ENCODE results near the gene ARR3.
"Not testable (repeated sequence)": the region's sequence is repeated elsewhere in the genome, so short reads cannot be mapped to it uniquely, and the experiment has no call there.

The ARR3 gene

DNA sequence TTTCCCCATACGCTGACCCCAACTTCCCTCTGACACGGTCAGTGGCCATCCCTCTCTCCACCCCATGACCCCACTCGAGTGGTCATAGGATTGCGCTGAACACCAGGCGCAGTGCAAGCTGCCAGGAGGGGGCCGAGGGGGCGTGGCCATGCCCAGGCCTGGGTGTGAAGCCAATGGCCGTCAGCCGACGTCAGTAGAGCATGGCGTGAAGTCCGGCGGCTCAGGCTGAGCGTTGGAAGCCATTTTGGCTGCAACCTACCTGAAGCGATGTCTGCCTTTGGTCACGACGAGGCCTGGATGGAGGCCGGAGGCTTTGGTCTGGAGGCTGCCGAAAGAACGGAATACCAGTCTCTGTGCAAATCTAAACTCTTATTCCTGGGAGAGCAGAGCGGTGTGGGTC, 13.8 kb downstream of the ARR3 start, which contains the start of gene RAB41:
TSS of gene RAB41 (plus strand) at position 222 of the 400 bp plus-strand sequence. CDS start at position 268, 46 bp downstream.
- no peak for DNase-seq

DNA sequence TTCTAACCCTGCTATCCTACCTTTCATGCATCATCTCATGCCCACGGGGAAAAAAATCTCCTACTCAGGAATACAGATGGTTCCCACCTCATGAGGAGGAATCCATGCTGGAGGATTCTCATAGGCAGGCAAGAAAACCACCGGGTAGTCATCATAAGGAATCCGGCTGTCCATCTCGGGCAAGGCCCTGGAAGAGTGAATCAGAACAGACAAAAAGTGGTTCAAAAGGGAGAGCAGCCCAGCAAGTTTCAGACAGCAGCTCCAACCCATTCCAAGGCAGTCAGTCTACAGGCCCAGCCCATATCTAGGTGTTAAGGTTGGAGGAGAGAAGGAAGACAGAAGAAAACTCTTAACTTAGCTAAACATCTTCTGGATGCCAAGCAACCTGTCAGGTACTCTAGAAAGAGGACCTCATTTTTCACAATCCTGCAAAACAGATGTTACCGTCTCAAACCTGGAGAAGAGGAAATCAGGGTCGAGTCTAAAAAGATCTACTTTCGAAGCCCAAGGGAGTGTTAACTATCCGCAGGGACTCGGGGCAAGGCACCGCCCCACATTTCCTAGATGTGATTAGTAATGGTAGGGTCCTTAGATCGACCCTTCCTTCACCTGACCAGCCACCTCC, 21.1 kb downstream of the ARR3 start:
- DNase-seq, result no peak

DNA sequence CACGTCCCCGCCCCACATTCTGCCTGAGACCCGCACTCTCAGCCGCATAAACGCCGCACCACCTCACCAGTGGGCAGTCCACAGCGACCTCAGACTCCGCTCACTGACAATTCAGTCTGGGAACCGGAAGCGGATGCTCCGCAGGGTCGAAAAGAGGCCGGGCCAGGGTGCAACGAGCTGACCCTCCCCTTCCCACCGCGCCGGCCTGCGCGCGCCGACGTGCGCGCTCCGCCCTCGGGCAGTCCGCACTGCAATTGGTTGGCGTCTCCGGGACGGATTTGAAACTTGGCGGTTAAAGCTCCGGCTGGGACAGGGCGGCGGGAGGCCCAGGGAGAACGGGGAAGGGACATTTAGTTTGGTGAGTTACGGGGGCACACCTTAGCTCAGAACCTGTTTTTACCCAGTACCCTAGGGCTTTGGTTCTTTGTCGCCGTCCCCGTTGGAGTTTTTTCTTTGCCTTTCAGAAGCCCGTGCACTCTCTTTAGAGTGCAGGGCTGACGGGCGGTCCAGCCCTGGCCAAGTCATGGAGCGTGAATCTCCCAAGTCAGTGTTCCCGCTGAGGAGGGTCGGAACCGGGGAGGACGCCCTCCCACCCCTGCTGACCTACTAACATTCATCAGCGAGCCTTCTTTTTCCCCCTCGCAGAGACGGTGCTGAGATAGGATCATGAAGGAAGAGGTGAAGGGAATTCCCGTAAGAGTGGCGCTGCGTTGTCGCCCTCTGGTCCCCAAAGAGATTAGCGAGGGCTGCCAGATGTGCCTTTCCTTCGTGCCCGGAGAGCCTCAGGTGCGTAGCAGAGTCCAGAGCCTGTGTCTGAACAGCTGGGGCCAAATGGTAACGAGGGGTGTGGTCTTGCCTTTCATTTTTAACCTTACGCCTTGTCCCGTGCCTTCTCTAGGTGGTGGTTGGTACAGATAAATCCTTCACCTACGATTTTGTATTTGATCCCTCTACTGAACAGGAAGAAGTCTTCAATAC, 21.9 kb downstream of the ARR3 start, which contains the start of the genes KIF4A and PDZD11:
TSS of gene KIF4A (plus strand) at position 312 of the 978 bp plus-strand sequence. CDS start at position 667, 355 bp downstream.
TSS of gene PDZD11 (minus strand) at position 135 of the 978 bp plus-strand sequence. CDS start 586 bp downstream, outside the sequence.
- DNase-seq, result peak; percentile 73

DNA sequence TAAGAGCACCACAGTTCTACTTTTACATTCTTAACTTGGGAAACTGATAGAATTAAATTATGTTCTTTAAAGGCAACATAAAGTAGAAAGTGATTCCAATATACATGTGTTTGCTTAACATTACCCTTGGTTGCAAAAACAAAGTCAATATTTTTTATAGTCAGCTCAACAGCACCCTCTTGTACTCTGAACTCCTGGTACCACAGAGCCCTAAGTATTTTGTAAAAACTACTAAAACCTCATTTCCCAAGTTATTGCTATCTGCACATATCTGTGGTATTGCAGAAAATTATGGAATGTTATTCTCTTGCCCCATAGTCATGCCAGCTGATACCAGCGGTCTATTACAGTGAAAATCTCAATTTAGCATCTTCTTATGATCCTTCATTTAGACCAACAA, 24.7 kb downstream of the ARR3 start:
- DNase-seq, result no peak

DNA sequence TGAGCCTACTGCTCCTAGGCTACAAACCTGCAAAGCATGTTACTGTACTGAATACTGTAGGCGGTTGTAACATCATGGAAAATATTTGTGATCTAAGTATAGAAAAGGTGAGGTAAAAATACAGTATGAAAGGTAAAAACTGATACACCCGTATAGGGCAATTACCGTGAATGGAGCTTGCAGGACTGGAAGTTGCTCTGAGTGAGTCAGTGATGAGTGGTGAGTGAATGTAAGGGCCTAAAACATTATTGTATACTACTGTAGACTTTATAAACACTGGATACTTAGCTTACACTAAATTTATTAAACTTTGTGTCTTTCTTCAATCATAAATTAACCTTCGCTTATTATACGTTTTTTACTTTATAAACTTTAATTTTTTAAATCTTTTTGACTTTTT, 25.5 kb downstream of the ARR3 start:
- DNase-seq, result no peak

DNA sequence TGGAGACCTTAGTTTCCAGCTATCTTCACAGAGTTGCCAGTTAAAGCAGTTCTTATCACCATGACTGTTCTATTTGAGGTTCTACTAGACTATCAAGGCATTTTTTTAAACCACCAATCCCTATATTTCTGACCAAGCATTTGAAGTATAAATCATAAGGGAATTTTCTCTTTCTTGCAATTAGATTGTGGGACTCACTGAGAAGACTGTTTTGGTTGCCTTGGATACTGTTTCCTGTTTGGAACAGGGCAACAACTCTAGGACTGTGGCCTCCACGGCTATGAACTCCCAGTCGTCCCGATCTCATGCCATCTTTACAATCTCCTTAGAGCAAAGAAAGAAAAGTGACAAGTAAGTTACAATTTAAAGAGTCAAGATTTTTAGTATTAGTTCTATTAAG, 33.6 kb downstream of the ARR3 start:
- DNase-seq, result no peak

DNA sequence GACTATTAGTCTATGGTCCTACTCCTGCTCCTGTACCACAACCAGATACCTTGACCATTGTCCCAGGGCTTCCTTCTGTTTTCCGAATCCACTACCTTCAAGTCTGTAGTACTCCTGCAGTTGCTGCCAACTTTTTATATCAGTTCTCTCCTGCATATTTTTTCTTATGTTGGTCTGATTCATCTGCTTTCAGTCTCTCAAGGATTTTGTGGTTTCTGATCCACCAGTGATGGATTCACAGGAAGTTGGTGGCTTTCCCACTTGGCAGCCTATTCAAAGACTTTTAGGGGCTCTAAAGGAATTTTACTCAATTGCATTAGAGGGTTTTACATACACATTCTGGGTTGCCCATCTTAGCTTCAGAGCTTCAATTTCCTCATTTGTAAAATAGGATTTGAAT, 45.4 kb downstream of the ARR3 start:
- no peak for DNase-seq

DNA sequence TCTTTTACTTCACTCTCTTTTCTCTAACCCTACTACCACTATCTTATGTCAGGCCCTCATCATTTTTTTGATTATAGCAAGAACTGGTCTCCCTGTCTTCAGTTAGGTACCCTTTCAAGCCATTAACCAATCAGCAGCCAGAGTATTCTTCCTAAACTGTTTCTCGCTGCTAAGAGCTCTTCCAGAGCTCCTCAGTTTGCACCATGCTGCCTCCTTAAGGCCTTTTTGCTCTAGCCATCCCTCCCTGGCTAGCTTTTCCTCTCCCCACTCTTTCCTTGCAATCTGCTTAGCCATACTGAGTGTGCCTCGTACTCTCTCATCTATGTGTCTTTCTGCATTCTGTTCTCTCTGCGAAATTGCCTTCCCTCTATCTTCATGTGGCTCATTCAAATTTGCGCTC, 54.6 kb downstream of the ARR3 start:
- DNase-seq, result no peak

DNA sequence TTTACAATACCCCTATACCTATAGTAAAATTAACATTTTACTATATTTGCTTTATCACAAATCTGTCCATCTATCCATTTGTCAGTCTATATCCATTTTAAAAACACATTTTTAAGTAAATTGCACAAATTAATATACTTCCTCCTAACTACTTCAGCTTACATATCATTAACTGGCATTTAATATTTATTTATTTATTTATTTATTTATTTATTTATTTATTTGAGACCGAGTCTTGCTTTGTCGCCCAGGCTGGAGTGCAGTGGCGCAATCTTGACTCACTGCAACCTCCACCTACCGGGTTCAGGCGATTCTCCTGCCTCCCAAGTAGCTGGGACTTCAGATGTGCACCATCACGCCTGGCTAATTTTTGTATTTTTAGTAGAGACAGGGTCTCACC, 55.5 kb downstream of the ARR3 start:
- DNase-seq, result not testable (repeated sequence)

DNA sequence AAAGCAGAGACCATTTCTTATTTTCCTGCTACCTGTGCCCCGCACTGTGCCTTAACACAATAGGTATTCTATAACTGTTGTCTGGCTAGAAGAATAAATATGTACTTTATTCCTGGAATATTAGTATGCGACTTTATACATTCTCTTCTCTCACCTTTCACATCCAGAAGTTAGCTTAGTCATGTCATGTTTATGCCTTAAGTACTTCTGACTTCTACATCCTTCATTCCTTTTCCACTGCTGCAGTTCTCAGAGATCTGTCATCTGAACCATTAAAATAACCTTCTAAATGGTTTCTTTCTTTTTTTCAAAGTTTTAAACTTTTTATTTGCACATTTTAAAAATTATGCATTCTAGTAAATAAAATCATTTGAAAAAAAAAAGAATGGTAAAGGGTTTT, 56.2 kb downstream of the ARR3 start:
- no peak for DNase-seq

DNA sequence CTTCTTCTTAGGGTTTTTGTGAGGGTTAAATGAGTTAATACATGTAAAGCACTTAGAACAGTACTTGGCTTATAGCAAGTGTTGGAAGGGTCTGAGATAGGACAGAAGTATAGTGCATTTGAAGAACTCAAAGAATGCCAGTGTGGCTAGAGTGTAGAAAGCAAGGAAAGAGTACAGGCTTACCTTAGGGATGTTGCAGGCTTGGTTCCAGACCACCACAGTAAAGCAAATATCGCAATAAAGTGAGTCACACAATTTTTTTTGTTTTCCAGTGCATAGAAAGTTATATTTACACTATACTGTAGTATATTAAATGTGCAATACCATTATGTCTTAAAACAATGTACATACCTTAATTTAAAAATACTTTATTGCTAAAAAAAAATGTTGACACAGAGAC, 63.0 kb downstream of the ARR3 start:
- DNase-seq, result no peak
